COR-L47 (cell line): ENCODE results near the gene ACKR2.

Experiments used
- DNase-seq: peaks from one replicate; lab custom pipeline; 2025; lab: John Stamatoyannopoulos, UW

ACKR2 gene

DNA sequence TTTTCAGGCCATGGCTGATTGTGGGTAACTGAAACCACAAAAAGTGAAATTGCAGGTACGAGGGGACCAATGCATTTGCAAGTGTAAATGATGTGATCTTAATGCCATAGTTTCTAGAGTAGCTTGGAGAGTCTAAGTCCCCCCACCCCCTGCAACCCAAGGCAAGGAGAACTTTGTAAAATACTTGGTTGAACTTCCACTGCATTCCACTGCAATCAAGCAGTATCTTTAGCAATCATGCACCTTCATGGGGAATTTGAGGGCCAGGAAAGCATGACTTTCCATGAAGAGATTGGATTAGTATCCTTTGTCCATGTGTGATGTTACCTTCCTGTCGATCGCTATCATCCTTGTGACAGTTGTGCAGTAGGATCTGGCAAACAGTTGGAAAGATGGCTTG, 77.8 kb downstream of the ACKR2 start:
- DNase-seq = no peak

- no peak for DNase-seq
Observed at GRCh38 chr3:42891042-42891441, 81.8 kb downstream of the ACKR2 start.

- DNase-seq = no peak
Observed at GRCh38 chr3:42892169-42892568, 82.9 kb downstream of the ACKR2 start.

DNA sequence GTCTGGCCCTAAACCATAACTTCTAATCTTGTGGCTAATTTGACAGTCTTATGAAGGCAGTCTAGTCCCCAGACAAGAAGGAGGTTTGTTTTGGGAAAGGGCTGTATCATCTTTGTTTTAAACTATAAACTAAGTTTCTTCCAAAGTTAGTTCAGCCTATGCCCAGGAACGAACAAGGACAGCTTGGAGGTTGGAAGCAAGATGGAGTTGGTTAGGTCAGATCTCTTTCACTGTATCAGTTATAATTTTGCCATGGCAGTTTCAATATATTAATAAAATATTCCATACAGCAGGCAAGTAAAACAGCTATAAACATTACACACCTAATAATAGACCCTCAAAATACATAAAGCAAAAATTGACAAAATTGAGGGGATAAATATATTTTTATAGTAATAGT, 83.6 kb downstream of the ACKR2 start:
- DNase-seq = no peak

GRCh38 chr3:42894698-42895579, 85.7 kb downstream of the ACKR2 start:
- DNase-seq = no peak

- DNase-seq = no peak
Observed at GRCh38 chr3:42895580-42895868, 86.3 kb downstream of the ACKR2 start.

GRCh38 chr3:42898896-42899675, 89.8 kb downstream of the ACKR2 start:
- DNase-seq = no peak

DNA sequence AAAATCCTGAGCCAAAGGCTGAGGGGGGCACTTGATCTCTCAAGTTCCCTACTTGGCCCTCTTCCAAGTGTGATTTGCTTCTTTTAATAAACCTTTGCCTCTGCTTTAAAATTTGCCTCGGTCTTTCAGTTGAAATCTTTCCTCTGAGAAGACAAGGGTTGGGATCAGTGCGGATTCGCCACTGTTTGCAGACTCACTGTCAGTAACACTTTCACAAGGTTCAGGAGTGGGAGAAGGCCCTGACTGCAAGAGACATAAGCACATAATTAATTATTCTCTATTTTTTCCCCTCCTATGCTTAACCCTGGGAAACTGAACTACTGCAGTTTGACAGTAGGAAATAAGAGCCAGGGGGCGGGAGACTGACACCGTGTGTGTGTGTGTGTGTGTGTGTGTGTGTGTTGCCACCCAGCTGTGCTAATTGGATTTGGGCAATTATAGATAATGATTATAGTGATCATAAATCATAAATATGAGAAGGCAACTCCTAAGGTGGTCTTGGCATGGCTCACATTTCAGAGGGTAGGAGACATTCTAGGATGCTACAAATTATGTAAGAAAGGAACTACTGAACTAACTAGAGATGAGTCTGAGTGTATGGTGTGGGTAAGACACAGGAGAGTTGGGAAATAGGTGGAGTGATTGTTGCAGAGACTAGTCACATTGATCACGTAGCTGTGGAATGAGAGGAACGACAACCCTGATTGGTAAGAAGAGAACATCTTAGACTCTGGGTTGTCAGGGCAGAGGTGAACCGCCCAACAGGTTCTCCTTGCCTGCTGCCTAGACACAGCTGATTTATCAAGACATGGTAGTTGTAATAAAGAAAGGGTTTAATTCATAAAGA, 91.2 kb downstream of the ACKR2 start:
- DNase-seq = peak; percentile 21

- no peak for DNase-seq
Observed at GRCh38 chr3:42901073-42901415, 91.8 kb downstream of the ACKR2 start.

GRCh38 chr3:42902257-42902656, 93.0 kb downstream of the ACKR2 start:
- no peak for DNase-seq

DNA sequence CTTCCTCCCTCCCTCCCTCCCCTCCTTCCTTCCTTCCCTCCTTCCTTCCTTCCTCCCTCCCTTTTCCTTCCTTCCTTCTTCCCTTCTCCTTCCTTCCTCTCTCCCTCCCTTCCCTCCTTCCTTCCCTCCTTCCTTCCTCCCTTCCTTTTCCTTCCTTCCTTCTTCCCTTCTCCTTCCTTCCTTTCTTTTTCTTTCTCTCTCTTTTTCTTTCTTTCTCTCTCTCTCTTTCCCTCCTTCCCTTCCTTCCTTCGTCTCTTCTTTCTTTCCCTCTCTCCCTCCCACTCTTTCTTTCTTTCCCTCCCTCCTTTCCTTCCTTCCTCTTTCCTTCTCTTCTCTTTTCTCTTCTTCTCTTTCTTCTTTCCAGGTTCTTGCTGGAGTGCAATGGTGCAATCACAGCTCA, 94.8 kb downstream of the ACKR2 start:
- no peak for DNase-seq

DNA sequence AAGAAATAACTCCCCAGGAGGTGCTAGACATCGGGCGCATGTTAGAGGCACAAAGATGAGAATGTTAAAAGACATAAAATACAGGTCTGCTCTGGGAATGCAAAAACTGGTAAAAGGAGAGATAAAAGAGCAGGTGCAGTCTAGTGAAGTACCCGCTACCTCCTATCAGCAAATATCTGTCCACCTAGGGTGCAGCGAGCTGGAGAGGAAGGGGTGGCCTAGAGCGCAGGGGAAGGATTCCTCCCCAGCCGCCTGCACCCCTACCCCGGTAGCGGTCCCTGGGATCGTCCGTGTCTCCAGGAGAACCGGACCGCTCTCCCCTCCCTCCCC, 96.5 kb downstream of the ACKR2 start:
- peak; percentile 10 for DNase-seq

GRCh38 chr3:42906070-42906847, 97.0 kb downstream of the ACKR2 start, which contains the start of gene ZNF662:
ZNF662 (plus strand) TSS chr3:42906142; CDS start chr3:42908115, 1,973 bp downstream.
- DNase-seq = no peak

DNA sequence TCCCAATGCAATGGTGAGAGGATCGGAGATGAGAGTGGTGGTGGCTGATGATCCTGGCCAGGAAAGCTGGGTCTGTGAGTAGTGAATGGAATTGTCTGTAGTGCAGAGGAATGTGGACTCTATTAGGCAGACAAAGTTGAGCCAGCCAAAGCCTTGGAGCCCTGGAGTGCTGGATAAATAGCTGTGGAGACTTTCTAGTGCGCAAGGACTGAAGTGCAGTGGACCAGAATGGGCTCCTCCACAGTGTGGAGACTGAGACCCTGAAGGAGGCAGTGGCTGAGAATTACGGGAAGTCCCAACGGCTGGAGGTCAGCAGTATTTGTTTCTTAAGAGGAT, 97.6 kb downstream of the ACKR2 start:
- DNase-seq = no peak

DNA sequence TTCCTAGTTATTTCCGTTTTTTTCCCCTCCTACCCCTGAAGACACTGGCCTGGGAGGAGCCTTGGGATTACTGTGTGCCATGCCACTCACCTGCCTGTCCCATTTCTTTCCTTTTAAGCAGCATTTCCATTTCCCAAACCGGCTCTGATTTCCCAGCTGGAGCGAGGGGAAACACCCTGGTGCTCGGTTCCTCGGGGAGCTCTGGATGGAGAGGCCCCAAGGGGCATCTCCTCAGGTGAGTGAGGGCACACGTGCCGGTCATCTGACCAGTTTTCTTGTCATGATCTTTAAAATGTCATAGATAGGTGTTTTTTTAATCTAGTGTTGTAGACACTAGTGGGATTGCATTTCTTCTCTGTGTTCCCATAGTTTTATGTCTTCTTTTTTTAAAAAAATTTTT, 99.4 kb downstream of the ACKR2 start:
- no peak for DNase-seq

GRCh38 chr3:42911551-42911950, 102.3 kb downstream of the ACKR2 start:
- no peak for DNase-seq

DNA sequence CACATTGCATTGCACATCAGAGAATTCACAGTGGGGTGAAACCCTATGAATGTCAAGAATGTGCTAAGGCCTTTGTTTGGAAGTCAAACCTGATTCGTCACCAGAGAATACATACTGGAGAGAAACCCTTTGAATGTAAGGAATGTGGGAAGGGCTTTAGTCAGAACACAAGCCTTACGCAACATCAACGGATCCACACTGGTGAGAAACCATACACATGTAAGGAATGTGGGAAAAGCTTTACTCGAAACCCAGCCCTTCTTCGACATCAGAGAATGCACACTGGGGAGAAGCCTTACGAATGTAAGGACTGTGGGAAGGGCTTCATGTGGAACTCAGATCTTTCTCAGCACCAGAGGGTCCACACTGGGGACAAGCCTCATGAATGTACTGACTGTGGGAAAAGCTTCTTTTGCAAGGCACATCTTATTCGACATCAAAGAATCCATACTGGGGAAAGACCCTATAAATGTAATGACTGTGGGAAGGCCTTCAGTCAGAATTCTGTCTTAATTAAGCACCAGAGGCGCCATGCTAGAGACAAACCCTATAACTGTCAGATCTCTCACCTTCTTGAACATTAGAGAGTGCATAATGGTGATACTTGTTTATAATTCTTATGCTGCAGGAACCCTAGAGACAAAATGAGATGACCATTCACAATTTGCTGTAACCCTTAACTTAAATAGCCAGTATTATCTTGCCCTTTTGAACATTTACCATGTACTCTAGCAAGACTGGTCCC, 105.7 kb downstream of the ACKR2 start:
- no peak for DNase-seq
